GM06990 (cell line): ENCODE results near the gene VWA3B.
A peak's percentile ranks its signal among the peaks of the same experiment; 100 is the strongest.

Experiments
- DNase-seq: peaks from one replicate; pipeline ENCODE4 v3.0.0-alpha.2; 2011; ENCODE audit not compliant: insufficient read length; ENCODE audit errors: extremely low read depth
- H3K27me3 ChIP-seq: replicated peaks from 2 replicates; pipeline ENCODE4 v1.6.0; 2011; ENCODE audit warnings: low read length; ENCODE audit not compliant: control insufficient read depth, insufficient read depth
- H3K36me3 ChIP-seq: 2 replicates; pipeline ENCODE4 v1.5.1; 2011; ENCODE audit warnings: low read length; ENCODE audit not compliant: control insufficient read depth, insufficient read depth
- H3K4me3 ChIP-seq: replicated peaks from 2 replicates; pipeline ENCODE4 v1.5.1; 2011; ENCODE audit warnings: low read depth, mild to moderate bottlenecking, control low read depth, low read length
- TF ChIP-seq, protein P1 (sequence below): IDR thresholded peaks from 2 replicates; pipeline ENCODE4 v1.5.1; 2011; ENCODE audit warnings: low read length, control low read depth, mild to moderate bottlenecking, inconsistent platforms; ENCODE audit not compliant: insufficient read depth, poor library complexity, severe bottlenecking

The VWA3B gene

GRCh38 chr2:98156304-98156703 lies 69.3 kb downstream of the VWA3B start:
- TF ChIP-seq, protein P1, sequence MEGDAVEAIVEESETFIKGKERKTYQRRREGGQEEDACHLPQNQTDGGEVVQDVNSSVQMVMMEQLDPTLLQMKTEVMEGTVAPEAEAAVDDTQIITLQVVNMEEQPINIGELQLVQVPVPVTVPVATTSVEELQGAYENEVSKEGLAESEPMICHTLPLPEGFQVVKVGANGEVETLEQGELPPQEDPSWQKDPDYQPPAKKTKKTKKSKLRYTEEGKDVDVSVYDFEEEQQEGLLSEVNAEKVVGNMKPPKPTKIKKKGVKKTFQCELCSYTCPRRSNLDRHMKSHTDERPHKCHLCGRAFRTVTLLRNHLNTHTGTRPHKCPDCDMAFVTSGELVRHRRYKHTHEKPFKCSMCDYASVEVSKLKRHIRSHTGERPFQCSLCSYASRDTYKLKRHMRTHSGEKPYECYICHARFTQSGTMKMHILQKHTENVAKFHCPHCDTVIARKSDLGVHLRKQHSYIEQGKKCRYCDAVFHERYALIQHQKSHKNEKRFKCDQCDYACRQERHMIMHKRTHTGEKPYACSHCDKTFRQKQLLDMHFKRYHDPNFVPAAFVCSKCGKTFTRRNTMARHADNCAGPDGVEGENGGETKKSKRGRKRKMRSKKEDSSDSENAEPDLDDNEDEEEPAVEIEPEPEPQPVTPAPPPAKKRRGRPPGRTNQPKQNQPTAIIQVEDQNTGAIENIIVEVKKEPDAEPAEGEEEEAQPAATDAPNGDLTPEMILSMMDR, result no peak

DNA sequence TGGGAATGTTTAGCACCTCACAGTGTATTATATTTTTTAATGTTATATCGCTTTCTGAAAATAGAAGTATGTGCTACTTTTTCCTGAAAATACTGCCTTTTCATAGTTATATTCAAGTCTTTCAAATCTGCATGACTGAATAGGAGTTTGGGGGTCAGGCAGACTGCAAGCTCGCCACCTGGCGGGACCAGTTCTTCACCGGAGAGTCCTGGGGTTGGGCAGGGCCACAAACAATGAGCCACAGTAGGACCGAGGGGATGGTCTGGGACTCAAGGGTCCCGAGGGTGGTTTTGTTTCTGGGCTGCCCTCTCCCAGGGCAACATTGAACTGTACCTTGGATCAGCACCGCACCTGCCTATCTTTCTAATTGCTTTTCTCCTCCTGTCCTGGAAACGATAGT lies 70.6 kb downstream of the VWA3B start:
- DNase-seq, result peak; percentile 16
- Histone ChIP-seq H3K36me3 (no peaks in the 10 kb centered on the region), H3K4me3 (no peak overlapping the region), H3K27me3 (peaks cover 2% of the 10 kb centered on the region)
- TF ChIP-seq, protein P1, result peak; percentile 40

More at GRCh38 chr2:98156304-98156703, 69.3 kb downstream of the VWA3B start:
- no peak overlapping the region for H3K4me3 ChIP-seq
- no peaks in the 10 kb centered on the region for H3K36me3 ChIP-seq
- no peak for DNase-seq
- peaks cover 2% of the 10 kb centered on the region for H3K27me3 ChIP-seq

- TF ChIP-seq, protein P1, result no peak
- H3K27me3 ChIP-seq, result peaks cover 2% of the 10 kb centered on the region
- no peak for DNase-seq
- no peaks in the 10 kb centered on the region for H3K36me3 ChIP-seq
- H3K4me3 ChIP-seq, result no peak overlapping the region
These were observed 71.3 kb downstream of the VWA3B start for GRCh38 chr2:98158305-98158704.

DNA sequence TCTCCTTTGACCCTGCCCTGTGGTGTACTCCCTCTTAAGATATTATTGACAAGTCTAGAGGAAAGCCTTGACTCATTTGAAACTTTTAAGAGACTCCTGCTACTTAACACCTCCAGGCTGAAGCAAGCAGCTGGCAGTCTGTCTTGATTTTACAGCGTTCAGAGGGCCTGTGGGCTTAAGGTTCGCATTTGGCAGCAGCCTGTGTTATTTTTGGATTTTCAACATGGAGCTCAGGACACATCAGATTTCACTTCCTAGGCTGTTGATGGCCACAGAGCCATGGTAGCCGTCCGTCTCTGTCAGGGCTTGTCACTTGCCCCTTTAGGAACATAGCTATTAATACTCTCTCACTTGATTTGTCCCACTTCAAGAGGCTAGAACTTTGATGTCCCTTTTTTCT lies 73.6 kb downstream of the VWA3B start:
- TF ChIP-seq, protein P1, result no peak
- DNase-seq, result no peak
- Histone ChIP-seq H3K4me3 (no peak overlapping the region), H3K36me3 (no peaks in the 10 kb centered on the region), H3K27me3 (peaks cover 2% of the 10 kb centered on the region)

GRCh38 chr2:98161186-98161585 lies 74.2 kb downstream of the VWA3B start:
- Histone ChIP-seq H3K27me3 (peaks cover 2% of the 10 kb centered on the region), H3K36me3 (no peaks in the 10 kb centered on the region), H3K4me3 (no peak overlapping the region)
- TF ChIP-seq, protein P1, result no peak
- no peak for DNase-seq

DNA sequence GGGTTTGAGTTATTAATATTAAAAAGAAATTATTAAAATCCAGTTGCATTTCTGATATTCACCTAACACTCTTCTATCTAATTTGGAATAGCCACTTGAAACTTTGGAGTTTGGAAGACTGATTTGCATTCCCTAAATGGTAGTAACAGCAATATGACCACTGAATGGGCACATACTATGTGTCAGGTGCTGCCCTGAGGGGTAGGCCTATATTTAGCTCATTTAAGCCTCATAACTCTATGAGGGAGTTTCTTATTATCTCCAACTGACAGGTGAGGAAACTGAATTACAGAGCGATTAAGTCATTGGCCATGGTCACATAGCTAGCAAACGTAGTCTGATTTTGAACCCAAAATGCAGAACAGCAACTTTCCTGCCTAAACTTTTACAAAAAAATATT lies 77.3 kb downstream of the VWA3B start:
- Histone ChIP-seq H3K4me3 (no peak overlapping the region), H3K36me3 (no peaks in the 10 kb centered on the region), H3K27me3 (peaks cover 2% of the 10 kb centered on the region; the same call in 1 of the 2 replicates)
- TF ChIP-seq, protein P1, result no peak
- no peak for DNase-seq
